ENCODE data around the gene FAM199X. TPM values are rescaled to one million over a fixed set of nuclear protein-coding genes. Genes with fewer than 3 reads are reported as not detected.

FAM199X gene
- total and polyA plus RNA-seq, 2 of the 8 experiments (the other 6 are each of a cell fraction or from before 2014, with no cell fraction given), result 3.1 to 14.9 TPM

GRCh38 chrX:104187931-104188330 lies 21.7 kb downstream of the FAM199X start (continued):
- TF ChIP-seq HDAC2 (IDR thresholded peaks at IDR 0.05; ENCODE audit: borderline replicate concordance in 1 of 2, low read depth in 2 of 2, low read length in 2 of 2) (no peak), ZNF274 (IDR thresholded peaks at IDR 0.05; ENCODE audit: borderline replicate concordance, extremely low read depth, low read length) (no peak), NANOG (IDR thresholded peaks at IDR 0.05; ENCODE audit: insufficient read depth, low read depth, low read length, poor library complexity, severe bottlenecking) (no peak)
- TF ChIP-seq, protein P1, sequence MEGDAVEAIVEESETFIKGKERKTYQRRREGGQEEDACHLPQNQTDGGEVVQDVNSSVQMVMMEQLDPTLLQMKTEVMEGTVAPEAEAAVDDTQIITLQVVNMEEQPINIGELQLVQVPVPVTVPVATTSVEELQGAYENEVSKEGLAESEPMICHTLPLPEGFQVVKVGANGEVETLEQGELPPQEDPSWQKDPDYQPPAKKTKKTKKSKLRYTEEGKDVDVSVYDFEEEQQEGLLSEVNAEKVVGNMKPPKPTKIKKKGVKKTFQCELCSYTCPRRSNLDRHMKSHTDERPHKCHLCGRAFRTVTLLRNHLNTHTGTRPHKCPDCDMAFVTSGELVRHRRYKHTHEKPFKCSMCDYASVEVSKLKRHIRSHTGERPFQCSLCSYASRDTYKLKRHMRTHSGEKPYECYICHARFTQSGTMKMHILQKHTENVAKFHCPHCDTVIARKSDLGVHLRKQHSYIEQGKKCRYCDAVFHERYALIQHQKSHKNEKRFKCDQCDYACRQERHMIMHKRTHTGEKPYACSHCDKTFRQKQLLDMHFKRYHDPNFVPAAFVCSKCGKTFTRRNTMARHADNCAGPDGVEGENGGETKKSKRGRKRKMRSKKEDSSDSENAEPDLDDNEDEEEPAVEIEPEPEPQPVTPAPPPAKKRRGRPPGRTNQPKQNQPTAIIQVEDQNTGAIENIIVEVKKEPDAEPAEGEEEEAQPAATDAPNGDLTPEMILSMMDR (IDR thresholded peaks at IDR 0.05; ENCODE audit: control extremely low read depth in 1 of 3, insufficient read depth in 1 of 3, low read depth in 1 of 3, low read length in 3 of 3), result no peak

Measured in H1 (cell line).